Thyroid gland (tissue), 4 donors: ENCODE measurements around the gene SCAMP4. TPM values are rescaled to one million over a fixed set of nuclear protein-coding genes. Genes with fewer than 3 reads are reported as not detected.
A peak's percentile ranks its signal among the peaks of the same experiment; 100 is the strongest.

Experiments used
- DNase-seq, 2 donors: peaks; one replicate each; pipeline ENCODE4 v3.0.0-alpha.2; 2019
- H3K27ac ChIP-seq, 3 donors: fragments of 200-600 bp; sonication (generic); 1 replicate in 2 of 3; 2 replicates in 1 of 3; pipeline ENCODE4 v1.5.1; 2016 to 2019; ENCODE audit warnings: mild to moderate bottlenecking in 1 of 3, moderate library complexity in 1 of 3
- H3K27me3 ChIP-seq: fragments of 200-600 bp; sonication (generic); one replicate; pipeline ENCODE4 v1.5.1; 2019
- H3K36me3 ChIP-seq, 2 donors: fragments of 200-600 bp; sonication (generic); one replicate each; pipeline ENCODE4 v1.5.1; 2016 to 2019
- H3K4me1 ChIP-seq, 2 donors: fragments of 200-600 bp; sonication (generic); one replicate each; pipeline ENCODE4 v1.5.1; 2017 to 2019
- H3K4me3 ChIP-seq, 3 donors: fragments of 200-600 bp; sonication (generic); replicated peaks in 1 of 3; 1 replicate in 2 of 3; 2 replicates in 1 of 3; pipeline ENCODE4 v1.5.1; 2016; ENCODE audit warnings: mild to moderate bottlenecking in 1 of 3
- H3K9me3 ChIP-seq: fragments of 200-600 bp; sonication (generic); one replicate; pipeline ENCODE4 v1.5.1; 2017
- CTCF ChIP-seq, 6 experiments: fragments of 200-600 bp in 3 of 6; fragments of 450-650 bp in 3 of 6; sonication (generic) in 3 of 6; IDR thresholded peaks; one replicate each; pipeline ENCODE4 v1.5.1; 2016 to 2019; ENCODE audit warnings: antibody characterized with exemption in 6 of 6, mild to moderate bottlenecking in 2 of 6, inconsistent platforms in 1 of 6, moderate library complexity in 1 of 6
- POLR2A ChIP-seq, 2 donors: fragments of 450-650 bp; IDR thresholded peaks; one replicate each; pipeline ENCODE4 v1.6.1; 2017; ENCODE audit warnings: antibody characterized with exemption in 2 of 2, mild to moderate bottlenecking in 2 of 2, moderate library complexity in 1 of 2
- WGBS, 2 donors: methylation state at CpG; one replicate each; pipeline ENCODE4 v1.1.5; 2017; 5-methylcytosine and 5-hydroxymethylcytosine counted together
- intact Hi-C: fragments of 100-400 bp; cut with DNase I; formaldehyde crosslinking; loops from one replicate; pipeline ENCODE4 v1.15.1; 2023
- total RNA-seq, 4 donors: library from RNA; depleted of rRNA; stranded (reverse); fragments of >200 nt; gene quantifications; one replicate each; pipeline ENCODE4 v1.2.3, GENCODE V29; 2016

Gene SCAMP4
- total RNA-seq, 4 donors from 2014 or later: 69.5 to 269 (median 137) TPM

- no peaks in the 10 kb centered on the region for H3K27me3 ChIP-seq
- H3K9me3 ChIP-seq: no peaks in the 10 kb centered on the region
- peaks cover 0 to 2% of the 10 kb centered on the region in 2 donors for H3K36me3 ChIP-seq
- H3K27ac ChIP-seq: no peak overlapping the region
- intact Hi-C loops: no loop called here
- 91 to 97% methylated on average over 10 of the region's 10 CpGs for WGBS, 2 donors
- H3K4me1 ChIP-seq: peaks cover 26 to 52% of the 10 kb centered on the region in 2 donors
- TF ChIP-seq POLR2A (IDR thresholded peaks at IDR 0.05) (no peak), CTCF (IDR thresholded peaks at IDR 0.05) (no peak)
- H3K4me3 ChIP-seq: no peak overlapping the region
- no peak for DNase-seq
Measured at GRCh38 chr19:1906985-1907562, 1.9 kb downstream of the SCAMP4 start.

- TF ChIP-seq CTCF (IDR thresholded peaks at IDR 0.05) (no peak), POLR2A (IDR thresholded peaks at IDR 0.05) (no peak)
- Histone ChIP-seq H3K27ac (no peak overlapping the region), H3K27me3 (no peaks in the 10 kb centered on the region), H3K4me1 (peaks cover 25 to 47% of the 10 kb centered on the region in 2 donors), H3K9me3 (no peaks in the 10 kb centered on the region), H3K36me3 (peaks cover 7 to 8% of the 10 kb centered on the region in 2 donors), H3K4me3 (no peak overlapping the region)
- DNase-seq: peak in 1 of 2 donors; percentile 16
- intact Hi-C loops: no loop called here
- 74 to 87% methylated on average over 40 to 41 of the region's 43 CpGs for WGBS, 2 donors
Measured at GRCh38 chr19:1907563-1908363, 2.6 kb downstream of the SCAMP4 start.

GRCh38 chr19:1908364-1908678, 3.1 kb downstream of the SCAMP4 start:
- Histone ChIP-seq H3K4me3 (no peak overlapping the region), H3K27me3 (no peaks in the 10 kb centered on the region), H3K36me3 (peaks cover 12% of the 10 kb centered on the region in 2 donors), H3K9me3 (no peaks in the 10 kb centered on the region), H3K4me1 (peaks cover 21 to 43% of the 10 kb centered on the region in 2 donors), H3K27ac (no peak overlapping the region)
- DNase-seq: no peak
- intact Hi-C loops: no loop called here
- TF ChIP-seq POLR2A (IDR thresholded peaks at IDR 0.05): no peak
- no peak for TF ChIP-seq CTCF (IDR thresholded peaks at IDR 0.05)
- 97 to 98% methylated on average over 8 to 13 of the region's 13 CpGs for WGBS, 2 donors

- Histone ChIP-seq H3K9me3 (no peaks in the 10 kb centered on the region), H3K4me1 (peaks cover 17 to 45% of the 10 kb centered on the region in 2 donors), H3K4me3 (no peak overlapping the region), H3K27me3 (no peaks in the 10 kb centered on the region), H3K36me3 (peaks cover 12 to 15% of the 10 kb centered on the region in 2 donors), H3K27ac (no peak overlapping the region)
- intact Hi-C loops: no loop called here
- WGBS, 2 donors: 57 to 80% methylated on average over 1 to 10 of the region's 10 CpGs
- TF ChIP-seq POLR2A (IDR thresholded peaks at IDR 0.05) (no peak), CTCF (IDR thresholded peaks at IDR 0.05) (no peak)
- no peak for DNase-seq
Measured at GRCh38 chr19:1909761-1910080, 4.5 kb downstream of the SCAMP4 start.

- H3K36me3 ChIP-seq: peaks cover 12 to 15% of the 10 kb centered on the region in 2 donors
- TF ChIP-seq CTCF (IDR thresholded peaks at IDR 0.05) (no peak), POLR2A (IDR thresholded peaks at IDR 0.05) (no peak)
- no peaks in the 10 kb centered on the region for H3K9me3 ChIP-seq
- H3K4me3 ChIP-seq: no peak overlapping the region
- intact Hi-C loops: no loop called here
- H3K27me3 ChIP-seq: no peaks in the 10 kb centered on the region
- no peak for DNase-seq
- WGBS, 2 donors: 100% methylated on average over 3 to 7 of the region's 10 CpGs
- H3K27ac ChIP-seq: no peak overlapping the region
- peaks cover 14 to 42% of the 10 kb centered on the region in 2 donors for H3K4me1 ChIP-seq
Measured at GRCh38 chr19:1910177-1910576, 5.0 kb downstream of the SCAMP4 start.
